ENCODE results near the gene DISC1.

The DISC1 gene

GRCh38 chr1:231972111-231972445 is 345.5 kb downstream of the DISC1 start:
- no peak for DNase-seq

GRCh38 chr1:231973830-231974229 is 347.2 kb downstream of the DISC1 start:
- DNase-seq = no peak

GRCh38 chr1:231976231-231976630 is 349.6 kb downstream of the DISC1 start:
- DNase-seq = no peak

- DNase-seq = no peak
These were observed 355.1 kb downstream of the DISC1 start for GRCh38 chr1:231981675-231982074.

- no peak for DNase-seq
These were observed 356.4 kb downstream of the DISC1 start for GRCh38 chr1:231982871-231983587.

- no peak for DNase-seq
These were observed 357.1 kb downstream of the DISC1 start for GRCh38 chr1:231983588-231984193.

GRCh38 chr1:231985296-231986023 is 358.9 kb downstream of the DISC1 start:
- DNase-seq = no peak

GRCh38 chr1:231986631-231987336 is 360.2 kb downstream of the DISC1 start:
- DNase-seq = no peak

GRCh38 chr1:231990388-231990787 is 363.8 kb downstream of the DISC1 start:
- no peak for DNase-seq

GRCh38 chr1:231991231-231991630 is 364.6 kb downstream of the DISC1 start:
- no peak for DNase-seq

GRCh38 chr1:231993968-231994455 is 367.4 kb downstream of the DISC1 start:
- DNase-seq = no peak

- no peak for DNase-seq
These were observed 372.2 kb downstream of the DISC1 start for GRCh38 chr1:231998791-231999190.

- no peak for DNase-seq
These were observed 378.7 kb downstream of the DISC1 start for GRCh38 chr1:232005300-232005699.

GRCh38 chr1:232009741-232010140 is 383.2 kb downstream of the DISC1 start:
- DNase-seq = no peak

GRCh38 chr1:232011961-232012360 is 385.4 kb downstream of the DISC1 start:
- no peak for DNase-seq

GRCh38 chr1:232012773-232013386 is 386.3 kb downstream of the DISC1 start:
- DNase-seq = no peak

- DNase-seq = no peak
These were observed 388.4 kb downstream of the DISC1 start for GRCh38 chr1:232014941-232015340.

GRCh38 chr1:232016616-232017015 is 390.0 kb downstream of the DISC1 start:
- no peak for DNase-seq

- no peak for DNase-seq
These were observed 390.5 kb downstream of the DISC1 start for GRCh38 chr1:232017057-232017456.

GRCh38 chr1:232017759-232018158 is 391.2 kb downstream of the DISC1 start:
- DNase-seq = no peak

GRCh38 chr1:232018231-232019025 is 391.8 kb downstream of the DISC1 start:
- no peak for DNase-seq

GRCh38 chr1:232019026-232019340 is 392.4 kb downstream of the DISC1 start:
- no peak for DNase-seq
